ENCODE data around the gene ARL16. TPM values are rescaled to one million over a fixed set of nuclear protein-coding genes. Genes with fewer than 3 reads are reported as not detected.

Gene ARL16
- polyA plus RNA-seq, 1 donor (not counting 4 experiments of a cell fraction or from before 2014, with no cell fraction given), result 48.7 TPM

- peak overlapping the region; percentile 93 for H3K4me2 ChIP-seq (ENCODE audit: control insufficient read depth, extremely low read depth, insufficient read depth, low read depth, low read length)
- no peaks in the 10 kb centered on the region for H3K9me1 ChIP-seq (ENCODE audit: control insufficient read depth, extremely low read depth, insufficient read depth, low read length)
- H3K9me3 ChIP-seq (ENCODE audit: control insufficient read depth, low read depth, low read length), result no peaks in the 10 kb centered on the region
- H3K4me3 ChIP-seq (ENCODE audit: control insufficient read depth in 2 of 3, extremely low read depth in 1 of 3, insufficient read depth in 2 of 3, low read depth in 1 of 3, low read length in 3 of 3), result peak overlapping the region; percentile 74 to 89 (median 83)
- peaks cover 25% of the 10 kb centered on the region for H3K4me1 ChIP-seq (ENCODE audit: control insufficient read depth, extremely low read depth, insufficient read depth, low read length)
- peaks cover 17 to 32% of the 10 kb centered on the region in 2 experiments for H3K36me3 ChIP-seq (ENCODE audit: control insufficient read depth in 2 of 2, extremely low read depth in 1 of 2, insufficient read depth in 2 of 2, low read length in 2 of 2)
- H3K79me2 ChIP-seq (ENCODE audit: control insufficient read depth, insufficient read depth, low read length), result peaks cover 44% of the 10 kb centered on the region
- TF ChIP-seq EZH2 (IDR thresholded peaks at IDR 0.05; ENCODE audit: low read length) (no peak), CTCF (optimal IDR thresholded peaks at IDR 0.05 in 1 of 3, IDR thresholded peaks at IDR 0.05 in 1 of 3, conservative IDR thresholded peaks at IDR 0.05 in 1 of 3; ENCODE audit: extremely low read depth in 1 of 3, insufficient read depth in 2 of 3, low read length in 3 of 3) (no peak)
- H3K27me3 ChIP-seq (ENCODE audit: control insufficient read depth, extremely low read depth, insufficient read depth, low read length), result no peaks in the 10 kb centered on the region
- H3K27ac ChIP-seq (ENCODE audit: control insufficient read depth, insufficient read depth, low read length), result peak overlapping the region; percentile 79
- no peaks in the 10 kb centered on the region for H4K20me1 ChIP-seq (ENCODE audit: control insufficient read depth, extremely low read depth, insufficient read depth, low read length)
- dilution Hi-C loops (cut with MboI; ENCODE audit: extremely low pct_ligation_motif_present, low sequenced_read_pairs), result no loop called here
- DNase-seq (ENCODE audit: low read depth, low spot score) (no peak), FAIRE-seq (no peak)
- H2AFZ ChIP-seq (ENCODE audit: control insufficient read depth, low read length), result peak overlapping the region; percentile 64
- peak overlapping the region; percentile 92 for H3K9ac ChIP-seq (ENCODE audit: control insufficient read depth, extremely low read depth, insufficient read depth, low read length)
These were observed 17.6 kb downstream of the ARL16 start for GRCh38 chr17:81666092-81666341.

GRCh38 chr17:81665205-81666091, 18.1 kb downstream of the ARL16 start:
- no peak for DNase-seq (ENCODE audit: low read depth, low spot score)
- FAIRE-seq, result no peak
- Histone ChIP-seq H3K79me2 (ENCODE audit: control insufficient read depth, insufficient read depth, low read length) (peaks cover 44% of the 10 kb centered on the region), H3K9me3 (ENCODE audit: control insufficient read depth, low read depth, low read length) (no peaks in the 10 kb centered on the region), H3K9me1 (ENCODE audit: control insufficient read depth, extremely low read depth, insufficient read depth, low read length) (no peaks in the 10 kb centered on the region), H3K4me2 (ENCODE audit: control insufficient read depth, extremely low read depth, insufficient read depth, low read depth, low read length) (peak overlapping the region; percentile 93), H3K9ac (ENCODE audit: control insufficient read depth, extremely low read depth, insufficient read depth, low read length) (peak overlapping the region; percentile 92), H3K27me3 (ENCODE audit: control insufficient read depth, extremely low read depth, insufficient read depth, low read length) (no peaks in the 10 kb centered on the region), H3K36me3 (ENCODE audit: control insufficient read depth in 2 of 2, extremely low read depth in 1 of 2, insufficient read depth in 2 of 2, low read length in 2 of 2) (peaks cover 16 to 29% of the 10 kb centered on the region in 2 experiments), H3K4me1 (ENCODE audit: control insufficient read depth, extremely low read depth, insufficient read depth, low read length) (peaks cover 25% of the 10 kb centered on the region), H2AFZ (ENCODE audit: control insufficient read depth, low read length) (peak overlapping the region; percentile 64), H3K4me3 (ENCODE audit: control insufficient read depth in 2 of 3, extremely low read depth in 1 of 3, insufficient read depth in 2 of 3, low read depth in 1 of 3, low read length in 3 of 3) (peak overlapping the region; percentile 74 to 89 (median 83)), H4K20me1 (ENCODE audit: control insufficient read depth, extremely low read depth, insufficient read depth, low read length) (no peaks in the 10 kb centered on the region), H3K27ac (ENCODE audit: control insufficient read depth, insufficient read depth, low read length) (peak overlapping the region; percentile 79)
- TF ChIP-seq EZH2 (IDR thresholded peaks at IDR 0.05; ENCODE audit: low read length), result no peak
- TF ChIP-seq CTCF (optimal IDR thresholded peaks at IDR 0.05 in 1 of 3, IDR thresholded peaks at IDR 0.05 in 1 of 3, conservative IDR thresholded peaks at IDR 0.05 in 1 of 3; ENCODE audit: extremely low read depth in 1 of 3, insufficient read depth in 2 of 3, low read length in 3 of 3), result no peak
- dilution Hi-C loops (cut with MboI; ENCODE audit: extremely low pct_ligation_motif_present, low sequenced_read_pairs), result no loop called here

Measured in keratinocyte (primary cell).